GM13977 (cell line): Measurements from ENCODE around the gene GAS2.

Experiments
- DNase-seq: peaks from one replicate; pipeline ENCODE4 v3.0.0; 2012; ENCODE audit warnings: low spot score
- in situ Hi-C: fragments of 300-500 bp; cut with MboI; formaldehyde crosslinking; loops from one replicate; pipeline ENCODE4 v1.12.0; 2022; ENCODE audit warnings: low sequenced_read_pairs, low pct_unique_long_range_greater_than_20kb, mixed read lengths, inconsistent platforms; ENCODE audit not compliant: unreplicated experiment
- TF ChIP-seq, protein P1 (sequence below): IDR thresholded peaks from 2 replicates; pipeline ENCODE4 v1.5.1; 2012; ENCODE audit warnings: mild to moderate bottlenecking, control low read depth; ENCODE audit not compliant: insufficient read depth; ENCODE audit errors: extremely low read depth, missing control alignments

GAS2 gene

GRCh38 chr11:22802861-22803260 lies 136.4 kb downstream of the GAS2 start:
- no peak for DNase-seq
- TF ChIP-seq, protein P1, sequence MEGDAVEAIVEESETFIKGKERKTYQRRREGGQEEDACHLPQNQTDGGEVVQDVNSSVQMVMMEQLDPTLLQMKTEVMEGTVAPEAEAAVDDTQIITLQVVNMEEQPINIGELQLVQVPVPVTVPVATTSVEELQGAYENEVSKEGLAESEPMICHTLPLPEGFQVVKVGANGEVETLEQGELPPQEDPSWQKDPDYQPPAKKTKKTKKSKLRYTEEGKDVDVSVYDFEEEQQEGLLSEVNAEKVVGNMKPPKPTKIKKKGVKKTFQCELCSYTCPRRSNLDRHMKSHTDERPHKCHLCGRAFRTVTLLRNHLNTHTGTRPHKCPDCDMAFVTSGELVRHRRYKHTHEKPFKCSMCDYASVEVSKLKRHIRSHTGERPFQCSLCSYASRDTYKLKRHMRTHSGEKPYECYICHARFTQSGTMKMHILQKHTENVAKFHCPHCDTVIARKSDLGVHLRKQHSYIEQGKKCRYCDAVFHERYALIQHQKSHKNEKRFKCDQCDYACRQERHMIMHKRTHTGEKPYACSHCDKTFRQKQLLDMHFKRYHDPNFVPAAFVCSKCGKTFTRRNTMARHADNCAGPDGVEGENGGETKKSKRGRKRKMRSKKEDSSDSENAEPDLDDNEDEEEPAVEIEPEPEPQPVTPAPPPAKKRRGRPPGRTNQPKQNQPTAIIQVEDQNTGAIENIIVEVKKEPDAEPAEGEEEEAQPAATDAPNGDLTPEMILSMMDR = no peak
- in situ Hi-C loops = no loop called here

GRCh38 chr11:22807391-22807790 lies 141.0 kb downstream of the GAS2 start:
- DNase-seq = no peak
- in situ Hi-C loops = no loop called here
- TF ChIP-seq, protein P1 = no peak

DNA sequence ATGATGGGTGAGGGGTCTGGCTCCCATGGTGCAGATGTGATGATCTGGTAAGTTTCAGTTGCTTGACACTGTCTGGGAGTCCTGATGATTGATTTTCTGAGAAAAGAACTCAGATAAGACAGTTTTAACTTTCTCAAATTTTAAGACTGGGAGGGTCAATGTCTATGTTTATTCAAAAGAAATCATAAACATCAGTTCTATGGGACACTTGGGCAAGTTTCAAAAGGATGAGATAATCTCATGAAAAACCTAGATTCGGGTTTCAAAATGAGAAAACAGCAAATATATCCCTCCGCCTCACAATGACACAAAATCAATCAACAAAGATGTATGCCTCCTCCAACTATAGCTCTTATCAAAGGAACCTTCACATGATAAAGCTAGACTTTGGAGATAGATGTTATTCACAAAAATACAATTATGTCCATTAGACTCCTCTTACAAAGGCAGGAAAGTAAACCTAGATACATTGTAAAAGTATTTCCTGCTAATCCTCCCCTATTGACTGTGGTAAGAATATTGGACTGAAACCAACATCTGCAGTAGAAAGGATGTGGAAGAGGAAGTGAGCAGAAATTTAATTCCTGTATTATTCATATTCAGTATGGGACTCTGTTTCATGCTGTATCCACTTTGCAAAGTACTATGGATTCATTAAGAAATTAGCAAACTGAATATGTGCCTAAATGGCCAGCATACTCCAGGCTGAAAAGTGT lies 141.6 kb downstream of the GAS2 start:
- TF ChIP-seq, protein P1 = no peak
- in situ Hi-C loops = no loop called here
- DNase-seq = peak; percentile 7

DNA sequence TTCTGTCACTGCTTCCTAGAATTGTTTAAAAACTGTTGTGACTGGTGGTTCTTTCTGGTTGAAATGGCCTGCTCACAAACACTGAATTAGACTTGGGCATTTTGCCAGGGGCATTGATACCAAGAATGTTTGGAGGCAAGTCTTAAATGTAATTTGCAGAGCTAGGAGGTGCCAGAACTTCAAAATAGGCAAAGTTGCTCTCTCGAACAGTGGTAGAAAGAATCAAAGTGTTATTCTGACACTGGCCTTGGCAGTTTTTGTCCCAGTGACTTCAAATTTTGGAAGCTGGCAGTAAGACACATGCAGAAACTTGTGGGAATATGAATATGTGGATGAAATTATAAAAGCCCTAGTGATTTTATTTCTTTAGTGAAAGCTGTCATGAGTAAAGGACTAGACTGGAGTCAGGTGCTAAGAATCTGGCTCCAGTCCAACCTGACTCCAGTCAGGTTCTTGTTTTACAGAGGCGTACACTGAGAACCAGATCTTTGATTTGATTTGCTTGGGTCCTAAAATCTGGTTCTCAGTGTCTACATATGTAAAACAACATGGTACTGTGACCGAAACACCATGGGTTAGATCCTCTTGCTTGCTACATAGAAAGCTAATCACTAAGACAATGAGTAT lies 142.3 kb downstream of the GAS2 start:
- in situ Hi-C loops = no loop called here
- no peak for DNase-seq
- TF ChIP-seq, protein P1 = no peak

DNA sequence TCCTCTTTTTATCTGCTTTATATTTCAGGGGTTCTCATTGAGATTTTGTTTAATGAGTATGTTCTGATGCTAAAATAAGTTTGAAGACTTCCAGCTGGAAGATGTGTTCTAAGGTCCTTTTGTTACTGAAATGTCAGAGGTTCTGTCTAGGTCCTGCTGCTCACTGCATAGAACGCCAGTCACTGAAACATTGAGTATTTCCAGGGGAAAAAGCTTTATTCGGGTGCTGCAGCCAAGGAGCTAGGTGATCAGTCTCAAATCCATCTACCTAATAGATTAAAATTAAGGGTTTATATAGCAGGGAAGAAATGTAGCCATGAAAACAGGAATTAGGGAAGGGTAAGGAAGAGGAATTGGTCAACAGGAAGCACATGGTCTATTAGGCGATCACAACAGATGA lies 143.5 kb downstream of the GAS2 start:
- in situ Hi-C loops = no loop called here
- DNase-seq = no peak
- TF ChIP-seq, protein P1 = no peak

DNA sequence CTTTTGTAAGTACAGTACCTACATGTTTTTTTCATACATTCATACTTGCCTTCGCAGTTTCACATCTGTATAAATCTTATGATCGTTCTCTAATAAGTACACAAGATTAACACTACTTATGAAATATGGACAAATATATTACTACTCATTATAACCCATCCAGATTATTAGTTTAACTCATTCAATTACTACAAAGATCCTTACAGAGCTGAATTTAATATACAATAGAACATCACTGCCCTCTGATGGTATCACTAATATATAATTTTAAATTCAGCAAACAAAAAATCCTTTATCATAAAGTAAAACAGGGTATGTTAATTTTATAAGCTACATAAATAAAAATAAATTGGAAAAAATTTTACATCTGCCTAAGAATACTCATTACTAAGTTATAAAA lies 155.8 kb downstream of the GAS2 start:
- DNase-seq = no peak
- TF ChIP-seq, protein P1 = no peak
- in situ Hi-C loops = no loop called here
